GM20000 (cell line): ENCODE data around the gene SKI.

Source experiments
- DNase-seq: peaks from one replicate; pipeline ENCODE4 v3.0.0; 2012; ENCODE audit warnings: low spot score
- TF ChIP-seq, protein P1 (sequence below): IDR thresholded peaks from 2 replicates; pipeline ENCODE4 v1.5.1; 2012; ENCODE audit warnings: mild to moderate bottlenecking, control low read depth; ENCODE audit errors: extremely low read depth, missing control alignments

Gene SKI

GRCh38 chr1:2358651-2359640 is 130.8 kb downstream of the SKI start:
- no peak for DNase-seq
- TF ChIP-seq, protein P1, sequence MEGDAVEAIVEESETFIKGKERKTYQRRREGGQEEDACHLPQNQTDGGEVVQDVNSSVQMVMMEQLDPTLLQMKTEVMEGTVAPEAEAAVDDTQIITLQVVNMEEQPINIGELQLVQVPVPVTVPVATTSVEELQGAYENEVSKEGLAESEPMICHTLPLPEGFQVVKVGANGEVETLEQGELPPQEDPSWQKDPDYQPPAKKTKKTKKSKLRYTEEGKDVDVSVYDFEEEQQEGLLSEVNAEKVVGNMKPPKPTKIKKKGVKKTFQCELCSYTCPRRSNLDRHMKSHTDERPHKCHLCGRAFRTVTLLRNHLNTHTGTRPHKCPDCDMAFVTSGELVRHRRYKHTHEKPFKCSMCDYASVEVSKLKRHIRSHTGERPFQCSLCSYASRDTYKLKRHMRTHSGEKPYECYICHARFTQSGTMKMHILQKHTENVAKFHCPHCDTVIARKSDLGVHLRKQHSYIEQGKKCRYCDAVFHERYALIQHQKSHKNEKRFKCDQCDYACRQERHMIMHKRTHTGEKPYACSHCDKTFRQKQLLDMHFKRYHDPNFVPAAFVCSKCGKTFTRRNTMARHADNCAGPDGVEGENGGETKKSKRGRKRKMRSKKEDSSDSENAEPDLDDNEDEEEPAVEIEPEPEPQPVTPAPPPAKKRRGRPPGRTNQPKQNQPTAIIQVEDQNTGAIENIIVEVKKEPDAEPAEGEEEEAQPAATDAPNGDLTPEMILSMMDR, result no peak
